GM12892 (cell line): Measurements from ENCODE around the gene TTPAL.

ENCODE experiments used
- POLR2A ChIP-seq: IDR thresholded peaks from 2 replicates; pipeline ENCODE4 v1.6.1; 2011; ENCODE audit warnings: low read depth, low read length, control low read depth
- TAF1 ChIP-seq: IDR thresholded peaks from 2 replicates; pipeline ENCODE4 v1.6.1; 2011; ENCODE audit warnings: low read depth, mild to moderate bottlenecking, control low read depth, low read length, borderline replicate concordance

GRCh38 chr20:44518248-44518647, 42.6 kb downstream of the TTPAL start:
- TF ChIP-seq POLR2A, result no peak
- no peak for TF ChIP-seq TAF1
